Stimulated activated CD4-positive, alpha-beta T cell treated with anti-CD3 and anti-CD28 coated beads, TNF-alpha, amount 100 ng/mL, for 4 hours (primary cell): Measurements from ENCODE around the gene MECR.

Source experiments
- DNase-seq, 3 experiments: peaks; one replicate each; pipeline ENCODE4 v3.0.0-alpha.2; 2020; ENCODE audit warnings: low read depth in 3 of 3

The MECR gene

GRCh38 chr1:29202053-29202452, 28.7 kb downstream of the MECR start:
- DNase-seq = no peak

GRCh38 chr1:29201595-29202051, 29.1 kb downstream of the MECR start:
- no peak for DNase-seq

- DNase-seq = no peak
Observed at GRCh38 chr1:29200906-29201594, 29.7 kb downstream of the MECR start.

- no peak for DNase-seq
Observed at GRCh38 chr1:29197993-29198392, 32.7 kb downstream of the MECR start.

GRCh38 chr1:29197590-29197924, 33.2 kb downstream of the MECR start:
- no peak for DNase-seq

- no peak for DNase-seq
Observed at GRCh38 chr1:29196863-29197589, 33.7 kb downstream of the MECR start.

GRCh38 chr1:29195881-29196291, 34.8 kb downstream of the MECR start:
- no peak for DNase-seq

- no peak for DNase-seq
Observed at GRCh38 chr1:29193879-29194455, 36.8 kb downstream of the MECR start.

- DNase-seq = no peak
Observed at GRCh38 chr1:29190718-29191117, 40.0 kb downstream of the MECR start.

- DNase-seq = no peak
Observed at GRCh38 chr1:29186707-29187106, 44.0 kb downstream of the MECR start.

GRCh38 chr1:29186252-29186651, 44.5 kb downstream of the MECR start:
- no peak for DNase-seq

- DNase-seq = no peak
Observed at GRCh38 chr1:29183287-29183686, 47.4 kb downstream of the MECR start.

- DNase-seq = peak; percentile 95 to 98 (median 98)
Observed at GRCh38 chr1:29181413-29182225, 49.1 kb downstream of the MECR start, which contains the start of gene SRSF4. Gene SRSF4 (minus strand): TSS chr1:29181900. CDS start chr1:29181752, 148 bp downstream.

GRCh38 chr1:29180497-29181412, 50.0 kb downstream of the MECR start:
- DNase-seq = no peak

GRCh38 chr1:29179641-29180184, 51.0 kb downstream of the MECR start:
- no peak for DNase-seq

- DNase-seq = no peak
Observed at GRCh38 chr1:29177022-29177705, 53.6 kb downstream of the MECR start.

GRCh38 chr1:29176576-29176975, 54.2 kb downstream of the MECR start:
- DNase-seq = no peak

GRCh38 chr1:29172415-29172939, 58.3 kb downstream of the MECR start:
- DNase-seq = no peak

- DNase-seq = no peak
Observed at GRCh38 chr1:29171521-29171920, 59.2 kb downstream of the MECR start.

GRCh38 chr1:29171089-29171488, 59.6 kb downstream of the MECR start:
- no peak for DNase-seq
